IPS-NIHi7 (cell line): ENCODE data around the gene SLC6A18.

Source experiments
- DNase-seq: peaks from one replicate; pipeline ENCODE4 v3.0.0; 2012; ENCODE audit warnings: mixed read lengths; ENCODE audit errors: extremely low spot score

Gene SLC6A18

DNA sequence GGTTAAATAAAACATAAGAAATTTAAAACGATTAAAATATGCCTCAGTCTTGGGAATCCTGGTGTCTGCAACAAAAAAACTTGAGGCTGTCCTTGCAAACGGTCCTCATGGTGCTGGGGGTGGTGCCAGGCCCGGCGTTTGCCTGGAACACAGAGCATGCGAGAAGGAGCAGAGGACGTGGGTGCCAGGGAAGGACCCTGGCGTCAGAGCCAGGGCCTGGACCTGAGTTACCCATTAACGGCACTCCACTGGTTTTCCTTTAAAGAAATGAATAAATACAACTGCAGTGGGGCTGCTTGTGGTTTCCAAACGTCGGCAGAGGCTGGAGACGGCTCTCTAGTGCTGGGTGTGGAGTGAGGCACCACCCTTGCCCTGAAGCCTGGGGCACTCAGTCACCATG, at the start of gene SLC6A18:
SLC6A18 (plus strand) TSS at position 301 of the 400 bp plus-strand sequence; CDS start at position 398, 97 bp downstream.
- DNase-seq = no peak

GRCh38 chr5:1175801-1176472, 49.2 kb upstream of the SLC6A18 start:
- no peak for DNase-seq

GRCh38 chr5:1176473-1177391, 48.4 kb upstream of the SLC6A18 start:
- DNase-seq = peak; percentile 71

- DNase-seq = no peak
Measured at GRCh38 chr5:1177826-1178528, 47.2 kb upstream of the SLC6A18 start.

DNA sequence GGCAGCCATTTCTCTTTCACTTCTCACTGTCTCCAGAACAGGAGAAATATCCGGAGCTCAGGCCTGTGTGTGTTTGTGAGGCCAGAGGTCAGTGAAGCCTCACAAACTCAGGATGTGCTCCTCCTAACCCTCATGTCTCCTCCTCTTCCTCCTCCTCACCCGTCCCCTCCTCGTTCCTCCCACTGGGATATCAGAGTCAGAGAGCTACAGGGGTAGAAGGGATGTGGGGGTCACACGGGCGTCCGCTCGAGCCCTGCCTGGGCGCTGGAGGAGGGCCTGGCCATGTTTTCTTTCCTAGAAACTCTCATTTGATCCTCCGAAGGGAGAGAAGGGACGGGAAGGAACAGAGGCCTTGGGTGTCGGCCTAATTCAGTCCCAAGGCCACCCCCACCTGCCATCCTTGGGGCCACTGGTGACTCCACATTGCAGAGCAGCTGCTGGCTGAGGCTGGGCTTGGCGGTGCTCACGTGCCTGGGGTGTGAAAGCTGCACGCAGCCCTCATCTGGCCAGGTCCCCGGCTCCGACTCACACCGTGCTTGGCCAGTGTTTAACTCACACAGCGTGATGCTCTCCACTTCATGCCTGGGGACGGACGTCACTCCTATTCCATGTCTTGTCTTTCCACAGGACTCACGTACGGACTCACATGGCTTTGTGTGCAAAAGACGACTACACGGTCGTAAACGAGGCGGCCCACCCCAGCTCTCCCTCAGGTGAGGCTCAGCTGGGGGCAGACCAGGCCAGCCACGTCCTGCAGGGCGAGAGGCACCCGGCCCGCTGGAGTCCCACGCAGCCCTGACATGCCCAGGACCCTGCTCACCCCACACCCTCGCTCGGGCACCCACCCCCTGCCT, 46.4 kb upstream of the SLC6A18 start:
- no peak for DNase-seq

GRCh38 chr5:1179383-1179715, 45.8 kb upstream of the SLC6A18 start:
- DNase-seq = no peak

DNA sequence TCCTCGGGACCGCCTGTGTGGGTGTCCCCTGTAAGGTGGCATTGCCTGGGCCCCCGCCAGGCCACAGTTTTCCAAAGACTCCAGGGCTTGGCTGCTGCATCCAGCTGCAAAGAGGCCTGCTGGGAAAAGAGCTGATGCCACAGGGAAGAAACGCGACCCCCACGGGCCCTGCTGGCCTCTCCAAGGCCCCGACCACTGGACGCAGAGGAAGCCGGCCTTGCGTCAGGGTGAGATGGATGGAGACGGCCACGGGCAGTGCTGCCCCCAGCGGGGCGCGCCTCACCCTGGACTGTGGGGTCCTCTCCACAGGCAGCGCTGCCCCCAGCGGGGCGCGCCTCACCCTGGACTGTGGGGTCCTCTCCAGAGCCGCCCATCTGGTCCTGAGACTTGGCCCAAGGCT, 45.1 kb upstream of the SLC6A18 start:
- DNase-seq = no peak

- no peak for DNase-seq
Measured at GRCh38 chr5:1180841-1181271, 44.3 kb upstream of the SLC6A18 start.

DNA sequence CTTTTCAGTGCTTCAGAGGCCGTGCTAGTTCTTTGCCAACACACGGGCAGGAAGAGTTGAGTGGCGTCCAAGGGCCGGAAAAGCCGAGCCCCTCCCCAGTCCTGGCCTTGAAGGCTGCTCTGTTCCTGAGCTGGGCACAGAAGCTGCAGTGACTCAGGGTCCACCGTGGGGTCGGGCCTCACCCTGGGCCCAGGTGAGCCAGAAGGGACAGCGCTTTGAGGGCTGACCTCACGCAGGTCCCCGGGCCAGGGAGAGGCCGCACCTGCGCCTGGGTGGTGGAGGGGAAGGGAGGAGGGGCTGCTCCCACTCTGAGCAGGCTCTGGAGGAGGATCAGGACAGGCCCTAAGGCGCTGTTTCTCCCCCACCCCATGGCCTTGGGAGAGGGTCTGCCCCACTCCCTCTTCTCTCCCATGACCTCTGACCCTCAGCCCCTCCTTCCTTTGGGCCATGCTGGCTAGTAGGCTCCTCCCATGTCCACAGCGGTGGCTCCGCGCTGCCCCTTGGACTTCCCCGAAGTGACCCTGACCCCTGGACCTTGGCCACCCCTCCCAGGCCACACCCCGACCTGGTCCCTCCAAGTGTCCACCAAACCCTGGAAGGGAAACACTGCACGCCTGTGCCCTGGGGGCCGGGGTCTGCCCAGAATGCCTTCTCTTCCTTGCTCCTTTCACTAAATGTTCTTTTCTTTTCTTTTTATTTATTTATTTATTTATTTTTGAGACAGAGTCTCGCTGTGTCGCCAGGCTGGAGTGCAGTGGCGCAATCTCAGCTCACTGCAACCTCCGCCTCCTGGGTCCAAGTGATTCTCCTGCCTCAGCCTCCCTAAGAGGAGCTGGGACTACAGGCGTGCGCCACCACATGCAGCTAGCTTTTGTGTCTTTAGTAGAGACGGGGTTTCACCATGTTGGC, 43.5 kb upstream of the SLC6A18 start:
- DNase-seq = no peak

- DNase-seq = no peak
Measured at GRCh38 chr5:1182360-1182632, 42.9 kb upstream of the SLC6A18 start.

GRCh38 chr5:1182633-1183423, 42.4 kb upstream of the SLC6A18 start:
- no peak for DNase-seq

- no peak for DNase-seq
Measured at GRCh38 chr5:1183424-1184162, 41.6 kb upstream of the SLC6A18 start.

GRCh38 chr5:1184163-1184470, 41.1 kb upstream of the SLC6A18 start:
- DNase-seq = no peak

- no peak for DNase-seq
Measured at GRCh38 chr5:1184481-1184880, 40.7 kb upstream of the SLC6A18 start.

DNA sequence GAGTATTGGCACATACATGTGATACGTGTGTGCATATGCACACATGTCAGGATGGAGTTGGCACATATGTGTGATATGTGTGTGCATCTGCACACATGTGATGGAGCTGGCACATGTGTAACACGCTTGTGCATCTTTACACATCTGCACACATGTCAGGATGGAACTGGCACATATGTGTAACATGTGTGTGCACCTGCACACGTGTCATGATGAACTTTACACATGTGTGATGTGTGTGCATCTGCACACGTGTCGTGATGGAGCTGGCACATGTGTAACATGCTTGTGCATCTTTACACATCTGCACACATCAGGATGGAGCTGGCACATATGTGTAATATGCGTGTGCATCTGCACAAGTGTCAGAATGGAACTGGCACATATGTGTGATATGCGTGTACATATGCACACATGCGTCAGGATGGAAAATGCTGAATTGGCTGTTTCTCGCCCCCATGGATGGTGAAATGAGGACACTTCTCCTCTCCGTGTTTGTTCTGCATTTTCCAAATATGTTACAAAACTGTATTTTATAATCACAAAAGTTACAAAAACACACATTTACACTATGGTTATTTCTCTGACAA, 40.0 kb upstream of the SLC6A18 start:
- no peak for DNase-seq

DNA sequence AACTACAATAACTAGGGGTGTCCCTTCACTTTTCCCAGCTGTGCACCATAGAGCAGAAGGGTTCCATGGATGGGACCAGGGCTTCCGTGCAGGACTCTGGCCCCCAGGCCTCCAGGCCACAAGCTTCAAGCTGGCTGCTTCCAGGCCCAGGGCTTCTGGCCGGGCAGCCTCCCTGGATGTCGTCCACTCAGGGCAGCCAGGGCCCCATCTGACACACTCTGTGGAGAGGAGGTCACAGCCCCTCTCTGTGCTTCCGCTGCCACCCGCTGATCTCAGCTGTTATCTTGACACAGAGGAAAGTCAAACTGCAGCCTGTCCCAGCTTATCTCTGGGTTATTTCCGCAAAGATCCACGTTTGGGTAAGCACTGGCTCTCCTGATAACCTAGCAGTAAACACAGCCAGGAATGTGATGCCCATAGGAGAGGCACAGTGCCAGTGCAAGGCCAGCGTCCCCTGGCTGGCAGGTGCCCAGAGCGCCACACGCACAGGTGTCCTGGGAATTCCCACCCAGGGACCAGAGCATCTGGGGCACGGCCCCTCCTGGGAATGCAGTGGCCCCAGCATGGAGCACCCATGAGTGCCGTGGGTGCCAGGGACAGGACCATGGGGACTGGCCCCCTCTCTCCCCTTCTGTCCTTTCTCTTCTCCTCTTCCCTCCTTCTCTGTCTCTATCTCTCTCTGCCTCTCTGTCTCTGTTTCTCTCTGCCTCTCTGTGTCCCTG, 39.4 kb upstream of the SLC6A18 start:
- no peak for DNase-seq

DNA sequence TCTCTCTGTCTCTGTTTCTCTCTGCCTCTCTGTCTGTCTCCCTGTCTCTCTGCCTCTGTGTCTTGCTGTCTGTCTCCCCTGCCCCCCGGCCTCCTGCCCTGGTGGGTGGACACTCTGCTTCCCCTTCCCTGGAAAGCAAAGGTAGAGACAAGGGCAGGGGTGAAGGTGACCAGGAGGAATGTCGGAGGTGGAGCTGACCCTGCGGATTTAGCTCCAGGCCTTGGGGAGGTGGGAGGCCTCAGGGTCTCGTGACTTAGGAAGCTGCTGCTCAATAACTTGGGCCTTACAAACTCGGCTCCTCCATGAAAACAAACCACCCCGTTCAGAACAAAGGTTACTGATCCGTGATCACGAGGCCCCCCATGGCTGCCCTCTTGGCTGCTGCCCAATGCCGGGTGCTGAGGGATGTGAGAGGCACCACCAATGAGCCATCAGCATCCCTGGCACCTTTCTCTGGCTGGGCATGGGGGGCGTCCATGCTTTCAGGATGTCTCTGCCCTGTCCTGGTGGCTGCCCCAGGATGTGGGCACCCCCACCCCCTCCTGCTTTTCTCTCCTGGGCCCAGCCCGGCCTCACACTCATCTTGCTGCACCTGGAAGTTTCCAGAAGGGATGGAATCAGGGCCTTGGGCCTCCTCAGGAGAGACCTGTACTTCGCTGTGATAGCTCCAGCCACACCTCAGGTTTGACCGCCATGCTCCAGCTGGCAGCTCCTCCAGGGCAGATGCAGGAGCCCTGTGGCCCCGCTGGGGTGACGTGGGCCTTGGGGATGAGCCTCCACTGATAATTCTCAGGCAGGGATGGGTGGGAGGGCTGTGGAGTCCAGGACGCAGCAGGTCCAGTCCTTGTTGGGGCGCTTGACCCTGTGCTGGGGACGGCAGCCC, 38.6 kb upstream of the SLC6A18 start:
- DNase-seq = no peak
